Activated naive CD4-positive, alpha-beta T cell treated with anti-CD3 and anti-CD28 coated beads, Interleukin-2, amount 50 U/mL, for 24 hours (primary cell): ENCODE results near the gene PRKAA2.
A peak's percentile ranks its signal among the peaks of the same experiment; 100 is the strongest.

ENCODE experiments used
- H3K27ac Mint-ChIP-seq: one replicate; pipeline ENCODE4 v1.8.0; 2021; ENCODE audit warnings: mild to moderate bottlenecking, mixed read lengths
- H3K27me3 Mint-ChIP-seq: one replicate; pipeline ENCODE4 v1.8.0; 2021; ENCODE audit warnings: mixed read lengths
- H3K36me3 Mint-ChIP-seq: one replicate; pipeline ENCODE4 v1.8.0; 2021; ENCODE audit warnings: mixed read lengths
- H3K4me1 Mint-ChIP-seq: one replicate; pipeline ENCODE4 v1.8.0; 2021; ENCODE audit warnings: mixed read lengths
- H3K4me3 Mint-ChIP-seq: one replicate; pipeline ENCODE4 v1.8.0; 2021; ENCODE audit warnings: mild to moderate bottlenecking, mixed read lengths
- H3K9me3 Mint-ChIP-seq: one replicate; pipeline ENCODE4 v1.8.0; 2021; ENCODE audit warnings: mixed read lengths

The PRKAA2 gene

DNA sequence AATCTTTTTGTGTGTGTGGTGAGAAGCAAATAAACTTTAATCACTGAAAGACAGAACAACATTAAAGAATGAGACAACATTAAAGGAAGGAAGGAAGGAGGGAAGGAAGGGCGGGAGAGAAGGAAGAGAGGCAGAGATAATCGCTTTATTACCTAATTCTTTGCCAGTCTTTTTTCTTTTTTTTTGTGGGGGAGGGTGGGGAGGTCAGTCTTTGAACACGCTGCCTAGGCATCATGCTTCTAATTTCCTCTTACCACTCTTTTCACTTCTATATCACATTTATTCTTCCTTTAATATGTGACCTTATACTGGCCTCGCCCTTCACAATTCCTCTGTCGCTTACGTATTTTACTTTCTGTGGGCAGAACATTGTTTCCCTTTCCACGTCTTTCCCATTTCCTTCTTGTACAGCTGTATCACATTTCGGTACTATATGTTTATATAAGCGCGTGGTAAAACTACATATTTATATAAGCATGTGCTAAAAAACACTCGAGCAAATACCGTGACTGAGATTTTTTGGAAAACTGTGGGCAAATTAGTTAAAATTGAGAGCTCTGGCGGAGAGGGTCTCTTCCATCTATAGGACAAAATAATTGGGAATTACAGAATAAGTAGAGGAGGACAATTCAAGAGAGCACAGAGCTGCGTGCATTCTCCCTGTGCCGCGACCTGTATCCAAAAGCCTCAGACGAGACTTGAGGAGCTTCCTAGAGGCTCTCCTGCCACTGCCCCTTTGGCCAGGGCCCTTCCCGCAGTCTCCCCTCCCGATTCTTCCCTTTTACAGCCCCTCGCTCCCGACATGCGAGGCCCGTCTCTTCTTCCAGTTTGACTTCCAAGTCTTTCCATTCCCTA lies 823 bp upstream of the PRKAA2 start:
- Mint-ChIP-seq H3K9me3 (no peaks in the 10 kb centered on the region), H3K27me3 (peaks cover 46% of the 10 kb centered on the region), H3K27ac (no peak overlapping the region), H3K4me1 (peaks cover 6% of the 10 kb centered on the region), H3K4me3 (no peak overlapping the region), H3K36me3 (peaks cover 2% of the 10 kb centered on the region)

DNA sequence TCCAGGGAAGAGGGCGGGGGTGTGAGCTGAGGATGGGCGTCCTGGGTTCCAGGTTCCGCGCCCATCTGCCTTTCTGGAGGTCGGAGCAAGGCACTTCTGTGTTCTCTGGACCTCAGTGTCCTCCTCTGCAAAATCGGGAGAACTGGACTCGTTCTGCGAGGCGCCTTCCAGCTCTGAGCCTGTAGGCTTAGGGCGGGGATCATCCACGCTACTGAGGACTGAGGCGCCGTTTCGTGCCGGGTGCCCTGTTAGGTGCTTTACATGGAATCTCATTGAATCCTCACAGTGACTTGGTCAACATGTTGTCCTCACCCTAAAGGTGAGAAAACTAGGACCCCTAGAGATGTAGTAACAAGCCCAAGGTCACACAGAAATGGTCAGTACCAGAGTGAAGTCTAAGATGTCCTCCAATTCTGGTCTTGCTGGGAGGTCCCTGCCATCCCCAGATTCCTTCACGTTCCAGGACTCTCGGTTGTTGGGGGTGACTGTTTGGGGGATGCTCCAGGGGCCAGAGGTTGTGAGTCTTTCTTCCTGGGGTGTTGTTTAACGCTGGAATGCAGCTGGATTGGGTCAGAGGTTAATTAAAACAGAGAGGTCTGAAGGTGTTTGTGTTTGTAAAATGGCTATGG lies 677 bp downstream of the PRKAA2 start:
- peak overlapping the region; percentile 47 for H3K4me3 Mint-ChIP-seq
- H3K27ac Mint-ChIP-seq = no peak overlapping the region
- no peaks in the 10 kb centered on the region for H3K9me3 Mint-ChIP-seq
- peaks cover 6% of the 10 kb centered on the region for H3K4me1 Mint-ChIP-seq
- peaks cover 39% of the 10 kb centered on the region for H3K27me3 Mint-ChIP-seq
- peaks cover 2% of the 10 kb centered on the region for H3K36me3 Mint-ChIP-seq

DNA sequence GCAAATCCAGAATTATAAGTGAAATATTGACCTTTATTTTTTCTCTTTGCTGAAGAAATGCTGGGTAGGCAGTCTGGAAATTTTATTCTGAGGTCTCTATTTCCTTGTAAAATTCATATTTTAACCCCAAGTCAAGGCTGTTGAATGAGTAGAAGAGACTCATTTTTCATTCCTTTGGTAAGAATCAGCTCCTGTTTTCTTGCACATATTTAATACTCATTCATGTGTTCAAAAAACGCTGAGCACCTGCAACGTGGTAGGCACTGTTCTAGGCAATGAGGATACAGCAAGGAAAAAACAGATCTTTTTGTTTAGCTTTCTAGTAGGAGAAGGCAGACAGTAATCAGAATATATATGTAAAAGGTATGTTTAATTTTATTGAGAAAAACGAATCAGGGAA lies 1.5 kb downstream of the PRKAA2 start:
- H3K9me3 Mint-ChIP-seq = no peaks in the 10 kb centered on the region
- H3K36me3 Mint-ChIP-seq = peaks cover 2% of the 10 kb centered on the region
- H3K4me1 Mint-ChIP-seq = peaks cover 6% of the 10 kb centered on the region
- no peak overlapping the region for H3K27ac Mint-ChIP-seq
- H3K27me3 Mint-ChIP-seq = peaks cover 39% of the 10 kb centered on the region
- no peak overlapping the region for H3K4me3 Mint-ChIP-seq

DNA sequence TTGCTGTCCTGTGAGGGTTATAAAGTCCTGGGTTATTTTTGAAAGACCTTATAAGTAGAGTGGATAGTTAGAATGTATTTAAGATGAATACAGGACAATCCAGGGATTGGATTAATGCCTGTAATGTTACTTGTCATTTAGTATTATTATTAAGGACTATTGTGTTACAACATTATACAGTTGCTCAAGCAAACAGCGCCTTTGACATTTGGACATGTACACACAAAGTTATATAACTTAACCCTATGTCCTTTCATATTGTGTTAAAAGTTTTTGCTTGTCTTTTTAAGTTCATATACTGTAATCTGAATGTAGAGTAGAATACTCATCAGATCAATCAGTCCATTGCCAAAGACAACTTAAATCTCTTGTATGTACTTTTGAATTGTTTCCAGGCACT lies 2.0 kb downstream of the PRKAA2 start:
- H3K27ac Mint-ChIP-seq = no peak overlapping the region

DNA sequence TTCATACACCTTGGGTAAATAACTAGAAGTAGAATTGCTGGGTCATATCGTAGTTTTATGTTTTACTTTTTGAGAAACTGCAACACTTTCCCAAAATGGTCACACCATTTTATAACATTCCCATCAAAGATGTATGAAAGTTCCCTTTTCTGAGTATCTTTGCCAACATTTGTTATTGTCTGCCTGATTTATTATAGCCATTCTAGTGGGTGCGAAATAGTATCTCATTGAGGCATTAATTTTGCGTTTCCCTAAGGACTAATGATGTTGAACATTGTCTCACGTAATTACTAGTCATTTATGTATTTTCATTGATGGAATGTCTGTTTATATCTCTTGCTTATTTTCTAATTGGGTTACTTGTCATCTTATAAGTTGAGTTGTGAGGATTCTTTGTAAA lies 3.4 kb downstream of the PRKAA2 start:
- peaks cover 2% of the 10 kb centered on the region for H3K36me3 Mint-ChIP-seq
- peaks cover 6% of the 10 kb centered on the region for H3K4me1 Mint-ChIP-seq
- H3K27me3 Mint-ChIP-seq = peaks cover 33% of the 10 kb centered on the region
- peaks cover 4% of the 10 kb centered on the region for H3K9me3 Mint-ChIP-seq
- no peak overlapping the region for H3K4me3 Mint-ChIP-seq
- H3K27ac Mint-ChIP-seq = no peak overlapping the region

More for the DNA sequence above, 2.0 kb downstream of the PRKAA2 start:
- H3K9me3 Mint-ChIP-seq = no peaks in the 10 kb centered on the region
- peaks cover 37% of the 10 kb centered on the region for H3K27me3 Mint-ChIP-seq
- H3K4me3 Mint-ChIP-seq = no peak overlapping the region
- H3K4me1 Mint-ChIP-seq = peaks cover 6% of the 10 kb centered on the region
- peaks cover 2% of the 10 kb centered on the region for H3K36me3 Mint-ChIP-seq

DNA sequence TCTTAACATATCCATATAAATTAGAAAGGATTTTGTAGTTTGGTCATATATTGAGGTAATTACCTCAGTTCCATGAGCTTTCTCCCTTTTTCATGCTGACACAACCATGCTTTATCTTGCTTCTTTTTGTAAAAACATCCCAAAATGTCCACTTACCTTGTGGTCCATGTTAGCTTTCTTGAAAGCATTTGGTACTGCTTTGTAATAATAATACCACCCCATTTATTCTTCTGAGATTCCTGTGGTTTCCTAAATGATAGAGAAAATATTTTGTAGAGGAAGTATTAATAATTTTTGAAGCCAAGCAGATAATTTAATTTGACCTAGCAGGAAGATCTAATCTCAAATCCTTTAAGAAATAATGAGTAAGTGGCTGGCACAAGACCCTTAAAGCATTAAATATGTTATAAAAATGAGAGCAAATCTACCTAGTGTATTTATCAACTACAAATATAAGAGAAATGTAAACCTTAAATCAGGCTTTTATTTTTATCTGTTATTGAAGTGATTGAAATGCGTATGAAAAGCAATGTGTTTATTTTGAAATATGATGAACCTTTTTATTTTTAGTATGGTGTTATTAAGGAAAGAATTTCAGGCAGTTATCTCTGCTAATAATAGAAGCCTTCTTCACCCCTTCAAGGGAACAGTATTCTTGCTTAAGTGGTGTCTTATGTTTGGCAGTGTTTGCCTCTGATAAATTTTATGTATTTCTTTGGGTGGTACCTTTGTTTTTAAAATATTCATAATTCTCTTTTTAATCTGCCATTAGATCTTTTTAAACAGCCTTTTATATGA lies 9.2 kb downstream of the PRKAA2 start:
- Mint-ChIP-seq H3K9me3 (peaks cover 10% of the 10 kb centered on the region), H3K27ac (no peak overlapping the region), H3K27me3 (peaks cover 5% of the 10 kb centered on the region), H3K4me1 (no peaks in the 10 kb centered on the region), H3K36me3 (no peaks in the 10 kb centered on the region), H3K4me3 (no peak overlapping the region)

DNA sequence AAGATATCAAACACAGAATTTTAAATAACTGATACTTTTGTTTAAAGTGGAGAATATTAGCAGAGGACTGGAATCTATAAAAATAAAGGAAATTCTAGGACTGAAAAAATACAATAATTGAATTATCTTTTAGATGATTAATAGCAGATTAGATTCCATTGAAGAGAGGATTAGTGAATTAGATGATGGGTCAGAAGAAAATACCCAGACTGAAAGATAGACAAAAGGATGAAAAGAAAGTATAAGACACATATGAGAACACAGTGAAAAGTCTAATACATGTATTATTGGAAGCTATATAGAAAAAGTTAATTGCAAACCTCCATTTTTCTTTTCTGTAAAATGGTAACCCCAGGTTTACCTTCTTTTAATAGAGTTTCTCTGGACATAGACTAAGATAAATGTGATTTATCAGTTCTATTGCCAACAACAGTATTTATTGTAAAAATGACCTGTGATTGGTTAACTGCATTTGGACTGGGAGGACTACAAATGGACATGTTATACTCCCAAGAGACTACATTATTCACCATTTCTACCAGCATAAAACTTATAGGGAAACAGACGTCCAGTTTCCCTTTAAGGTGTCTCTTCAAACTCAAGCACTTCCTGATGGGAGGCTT lies 11.0 kb downstream of the PRKAA2 start:
- Mint-ChIP-seq H3K36me3 (no peaks in the 10 kb centered on the region), H3K27ac (no peak overlapping the region), H3K4me3 (no peak overlapping the region), H3K27me3 (peaks cover 5% of the 10 kb centered on the region), H3K4me1 (no peaks in the 10 kb centered on the region), H3K9me3 (peaks cover 10% of the 10 kb centered on the region)

DNA sequence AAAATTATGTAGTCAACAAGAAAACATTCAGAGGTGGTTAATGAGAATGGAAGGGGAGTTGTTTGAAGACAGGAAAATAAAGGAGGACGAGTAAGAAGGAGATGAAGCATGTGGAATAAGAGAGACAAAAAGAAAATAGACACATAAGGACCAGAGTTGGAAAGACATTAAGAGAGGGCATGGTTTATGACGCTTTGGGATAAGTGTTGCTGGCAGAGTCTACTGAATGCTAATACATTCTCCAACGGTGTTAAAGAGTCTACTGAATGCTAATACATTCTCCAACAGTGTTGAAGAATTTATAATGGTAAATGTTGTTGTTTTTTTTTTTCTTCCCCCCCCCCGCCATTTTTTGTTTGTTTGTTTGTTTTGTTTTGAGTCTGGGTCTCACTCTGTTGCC lies 13.1 kb downstream of the PRKAA2 start:
- Mint-ChIP-seq H3K4me3 (no peak overlapping the region), H3K27me3 (peaks cover 4% of the 10 kb centered on the region), H3K4me1 (no peaks in the 10 kb centered on the region), H3K36me3 (no peaks in the 10 kb centered on the region), H3K27ac (no peak overlapping the region), H3K9me3 (peaks cover 6% of the 10 kb centered on the region)

DNA sequence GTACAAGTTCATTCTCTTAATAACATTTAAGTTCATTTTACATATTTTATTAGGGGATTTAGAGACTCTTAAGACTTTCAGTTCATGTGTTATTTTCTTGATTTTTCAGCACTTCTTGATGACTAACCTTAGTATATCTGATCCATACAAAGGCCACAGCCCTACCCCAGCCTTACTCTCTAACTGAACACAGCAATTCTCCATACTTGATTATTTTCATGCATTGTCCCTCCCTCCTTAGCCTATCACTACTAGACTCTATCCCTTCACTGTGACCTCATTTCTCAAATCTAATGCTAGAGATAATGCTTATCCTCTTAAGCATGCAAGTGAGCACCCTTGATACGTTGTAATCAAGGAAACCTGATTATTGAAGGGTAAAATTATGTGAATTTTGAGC lies 15.2 kb downstream of the PRKAA2 start:
- no peak overlapping the region for H3K27ac Mint-ChIP-seq
- no peak overlapping the region for H3K4me3 Mint-ChIP-seq
- H3K9me3 Mint-ChIP-seq = peaks cover 6% of the 10 kb centered on the region
- H3K4me1 Mint-ChIP-seq = no peaks in the 10 kb centered on the region
- H3K36me3 Mint-ChIP-seq = no peaks in the 10 kb centered on the region
- peaks cover 1% of the 10 kb centered on the region for H3K27me3 Mint-ChIP-seq

DNA sequence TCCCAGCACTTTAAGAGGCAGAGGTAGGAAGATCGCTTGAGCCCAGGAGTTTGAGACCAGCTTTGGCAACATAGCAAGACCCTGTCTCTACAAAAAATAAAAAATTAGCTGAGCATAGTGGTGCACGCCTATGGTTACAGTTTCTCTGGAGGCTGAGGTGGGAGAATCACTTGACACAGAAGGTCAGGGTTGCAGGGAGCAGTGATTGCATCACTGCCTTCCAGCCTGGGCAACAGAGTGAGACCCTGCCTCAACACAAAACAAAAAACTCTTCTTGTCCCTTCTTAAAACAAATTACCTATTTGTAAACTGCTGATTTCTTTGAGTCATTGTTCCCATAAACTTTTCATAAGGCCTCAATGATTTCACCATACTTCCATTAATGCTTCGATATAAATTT lies 18.7 kb downstream of the PRKAA2 start:
- Mint-ChIP-seq H3K27ac (no peak overlapping the region), H3K4me1 (no peaks in the 10 kb centered on the region), H3K9me3 (no peaks in the 10 kb centered on the region), H3K36me3 (no peaks in the 10 kb centered on the region), H3K27me3 (peaks cover 3% of the 10 kb centered on the region), H3K4me3 (no peak overlapping the region)

DNA sequence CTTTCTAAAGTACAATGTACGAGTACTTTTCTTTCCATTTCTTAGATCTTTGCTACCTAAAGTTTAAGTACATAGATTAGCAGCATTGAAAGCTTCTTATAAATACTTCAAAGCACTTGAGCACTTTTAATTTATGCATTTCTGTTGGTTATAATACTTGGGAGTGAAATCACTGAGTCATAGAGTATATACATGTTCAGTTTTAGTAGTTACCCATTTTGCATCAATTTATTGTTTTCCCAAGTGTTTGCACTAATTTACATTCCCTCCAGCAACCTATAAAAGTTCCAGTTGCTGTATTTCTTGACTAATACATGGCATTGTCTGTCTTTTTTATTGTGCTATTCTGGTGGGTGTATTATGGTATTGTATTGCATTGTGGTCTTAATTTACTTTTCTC lies 20.3 kb downstream of the PRKAA2 start:
- H3K27ac Mint-ChIP-seq = no peak overlapping the region
- H3K27me3 Mint-ChIP-seq = peaks cover 3% of the 10 kb centered on the region
- no peaks in the 10 kb centered on the region for H3K9me3 Mint-ChIP-seq
- H3K4me1 Mint-ChIP-seq = no peaks in the 10 kb centered on the region
- H3K36me3 Mint-ChIP-seq = no peaks in the 10 kb centered on the region
- no peak overlapping the region for H3K4me3 Mint-ChIP-seq

DNA sequence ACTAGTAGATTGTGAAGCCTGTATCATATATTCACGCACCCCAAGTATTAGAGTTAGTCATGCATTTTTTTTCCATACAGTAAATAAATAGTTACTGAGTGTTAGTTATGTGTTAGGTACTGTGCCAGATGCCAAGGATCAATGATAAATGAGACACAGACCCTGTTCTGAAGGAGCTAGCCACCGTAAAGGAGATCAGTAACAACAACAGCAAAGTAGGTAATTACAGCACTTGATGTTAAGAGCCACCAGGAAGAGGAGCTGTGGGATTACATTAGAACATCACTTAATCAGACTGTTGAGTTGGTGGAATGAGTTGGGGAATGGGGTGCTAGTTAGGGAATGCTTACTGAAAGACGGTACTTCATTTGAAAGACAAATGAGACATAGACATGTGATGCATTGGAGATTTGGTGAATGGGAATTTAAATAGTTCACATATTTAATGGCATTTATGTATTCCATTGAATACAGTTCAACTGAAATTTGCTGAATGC lies 21.0 kb downstream of the PRKAA2 start:
- Mint-ChIP-seq H3K27ac (no peak overlapping the region), H3K36me3 (no peaks in the 10 kb centered on the region), H3K27me3 (peaks cover 3% of the 10 kb centered on the region), H3K9me3 (no peaks in the 10 kb centered on the region), H3K4me3 (no peak overlapping the region), H3K4me1 (no peaks in the 10 kb centered on the region)

DNA sequence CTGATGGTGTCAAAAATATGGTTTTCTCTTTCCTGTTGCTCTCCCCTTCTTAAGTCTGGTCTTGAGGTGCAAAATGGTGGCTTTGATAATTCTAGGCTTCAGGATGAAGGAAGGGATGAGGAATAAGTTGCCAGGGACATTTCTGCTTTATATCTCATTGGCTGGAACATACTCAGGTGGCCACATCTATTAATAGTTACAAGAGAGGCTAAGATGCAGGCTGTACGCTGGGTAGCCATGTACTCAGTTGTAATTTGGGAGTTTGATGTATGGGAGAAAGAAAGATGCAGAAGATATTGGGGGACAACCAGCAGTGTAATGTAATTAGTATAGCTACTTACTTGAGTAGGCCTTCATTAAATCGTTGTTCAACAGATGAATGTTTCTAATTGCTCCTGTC lies 25.2 kb downstream of the PRKAA2 start:
- no peak overlapping the region for H3K27ac Mint-ChIP-seq
- peaks cover 4% of the 10 kb centered on the region for H3K9me3 Mint-ChIP-seq
- no peaks in the 10 kb centered on the region for H3K36me3 Mint-ChIP-seq
- H3K4me1 Mint-ChIP-seq = no peaks in the 10 kb centered on the region
- H3K27me3 Mint-ChIP-seq = peaks cover 7% of the 10 kb centered on the region
- no peak overlapping the region for H3K4me3 Mint-ChIP-seq

DNA sequence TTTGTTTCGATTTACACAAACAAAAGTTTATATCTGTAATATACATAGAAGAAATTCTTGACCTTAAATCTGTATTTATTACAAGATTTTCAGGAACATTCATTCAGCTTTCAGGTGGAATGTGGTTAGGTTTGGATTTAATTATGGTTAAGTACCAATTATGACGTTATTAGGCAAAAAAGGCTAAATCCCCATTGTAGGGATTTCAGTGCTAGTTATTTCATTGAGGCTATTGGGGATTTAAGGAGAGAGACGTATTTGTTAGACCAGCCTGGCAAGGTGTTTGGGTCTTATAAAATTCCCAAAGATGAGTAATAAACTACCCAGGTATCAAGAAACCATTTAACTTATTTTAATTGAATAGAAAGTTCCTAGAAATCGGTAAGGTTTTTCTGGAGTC lies 26.0 kb downstream of the PRKAA2 start:
- no peaks in the 10 kb centered on the region for H3K4me1 Mint-ChIP-seq

DNA sequence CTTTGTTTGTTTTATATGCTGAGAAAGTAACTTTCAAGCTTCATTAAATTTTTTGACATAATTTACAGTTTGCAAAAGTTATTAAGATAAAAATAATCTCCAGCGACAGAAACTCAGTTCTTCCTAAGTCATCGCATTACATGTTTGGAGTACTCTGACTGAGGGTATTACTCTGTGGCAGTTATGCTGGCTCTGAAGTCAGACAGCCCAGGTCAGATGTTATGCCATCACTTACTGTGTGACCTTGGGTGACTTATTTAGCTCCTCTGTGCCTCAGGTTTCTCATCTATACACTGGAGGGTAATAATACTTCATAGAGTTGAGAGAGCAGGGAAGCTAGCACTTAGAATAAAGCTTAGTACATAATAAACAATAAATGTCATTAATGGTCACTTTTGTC lies 26.4 kb downstream of the PRKAA2 start:
- Mint-ChIP-seq H3K36me3 (no peaks in the 10 kb centered on the region), H3K27me3 (peaks cover 7% of the 10 kb centered on the region), H3K27ac (no peak overlapping the region), H3K9me3 (peaks cover 4% of the 10 kb centered on the region), H3K4me3 (no peak overlapping the region), H3K4me1 (no peaks in the 10 kb centered on the region)

More for the DNA sequence above, 26.0 kb downstream of the PRKAA2 start:
- peaks cover 7% of the 10 kb centered on the region for H3K27me3 Mint-ChIP-seq
- H3K9me3 Mint-ChIP-seq = peaks cover 4% of the 10 kb centered on the region
- H3K4me3 Mint-ChIP-seq = no peak overlapping the region
- H3K36me3 Mint-ChIP-seq = no peaks in the 10 kb centered on the region
- no peak overlapping the region for H3K27ac Mint-ChIP-seq
